ENCODE measurements around the gene TET3. TPM values are rescaled to one million over a fixed set of nuclear protein-coding genes. Genes with fewer than 3 reads are reported as not detected.

TET3 gene
- total and polyA plus RNA-seq, 2 of the 4 experiments (the other 2 are of a cell fraction): 1.6 to 1.8 TPM

DNA sequence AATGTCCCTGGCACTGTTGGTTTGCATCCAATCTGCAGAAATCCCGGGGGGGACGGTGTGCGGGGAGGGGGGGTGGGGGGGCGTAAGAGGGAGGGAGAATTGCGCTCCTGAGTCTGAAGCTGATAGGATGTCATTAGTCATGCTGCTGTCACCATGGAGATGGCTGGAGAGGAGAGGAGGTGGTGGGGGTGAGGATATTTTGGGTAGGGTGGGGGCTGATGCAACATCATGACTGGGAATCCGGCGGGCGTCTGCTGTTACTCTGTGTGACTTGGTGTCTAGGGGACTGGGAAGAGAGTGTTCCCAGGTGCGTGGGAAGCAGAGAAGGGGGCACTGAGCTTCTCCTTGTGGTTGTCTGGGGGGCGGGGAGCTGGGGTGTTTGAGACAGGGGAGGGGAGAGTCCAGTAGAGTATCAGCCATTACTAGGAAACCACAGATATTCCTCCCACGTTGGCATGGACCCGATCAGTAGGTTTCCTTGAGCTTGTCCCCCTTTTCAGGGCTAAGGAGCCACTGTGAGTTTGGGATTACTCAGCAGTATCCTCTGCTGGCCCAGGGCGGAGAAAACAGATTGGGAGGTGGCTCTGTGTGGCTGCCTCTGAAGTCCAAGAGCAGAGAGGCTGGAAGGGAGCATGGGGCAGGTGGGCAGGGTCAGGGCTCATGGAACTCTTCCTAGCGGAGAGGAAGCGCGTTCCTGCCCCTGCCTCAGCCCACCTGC lies 18.9 kb downstream of the TET3 start:
- H2BK5ac ChIP-seq (ENCODE audit: low read depth, low read length, poor library complexity, severe bottlenecking): peak overlapping the region; percentile 8
- dilution Hi-C loops (cut with HindIII; ENCODE audit: low sequenced_read_pairs, unreplicated experiment): no loop called here

More for the DNA sequence above, 18.9 kb downstream of the TET3 start:
- Histone ChIP-seq H2BK20ac (ENCODE audit: low read depth, low read length) (0 out of 2 replicates have a peak overlapping the region, but pooled peaks have one; percentile 43), H3K9me3 (ENCODE audit: control insufficient read depth, insufficient read depth, low read length) (no peaks in the 10 kb centered on the region), H2BK15ac (ENCODE audit: low read depth, low read length) (peak overlapping the region; percentile 47; the same call in 1 of the 3 replicates), H2AFZ (replicated peaks; ENCODE audit: low read length, poor library complexity) (peak overlapping the region; percentile 39), H3K23ac (ENCODE audit: low read depth, low read length) (peak overlapping the region; percentile 28), H3K79me1 (ENCODE audit: low read depth in 1 of 2, low read length in 2 of 2) (peaks cover 35 to 89% of the 10 kb centered on the region in 2 experiments), H2AK9ac (replicated peaks; ENCODE audit: low read depth, low read length, poor library complexity) (peak overlapping the region; percentile 86), H3K27ac (ENCODE audit: insufficient read depth, low read length) (peak overlapping the region; percentile 51), H3K14ac (replicated peaks; ENCODE audit: low read depth, low read length) (peak overlapping the region; percentile 67), H4K91ac (ENCODE audit: insufficient read depth, low read depth, low read length) (peak overlapping the region; percentile 67), H3K56ac (ENCODE audit: extremely low read depth, insufficient read depth, low read length) (no peak overlapping the region; the same call in 1 of the 2 replicates), H3K4me2 (ENCODE audit: low read depth, low read length) (peak overlapping the region; percentile 97), H2AK5ac (ENCODE audit: low read depth, low read length) (peak overlapping the region; percentile 83; the same call in 1 of the 2 replicates), H3K4me3 (ENCODE audit: insufficient read depth, low read depth, low read length) (peak overlapping the region; percentile 82; the same call in 1 of the 2 replicates), H3K27me3 (ENCODE audit: control insufficient read depth, insufficient read depth, low read length) (no peaks in the 10 kb centered on the region), H3K9ac (ENCODE audit: low read depth, low read length) (peak overlapping the region; percentile 35), H2BK120ac (ENCODE audit: low read depth, low read length) (peak overlapping the region; percentile 56), H3K4me1 (ENCODE audit: control insufficient read depth, insufficient read depth, low read length) (peaks cover 35% of the 10 kb centered on the region), H3K4ac (ENCODE audit: low read depth, low read length) (peak overlapping the region; percentile 85), H4K20me1 (ENCODE audit: insufficient read depth, low read length) (peaks cover 80% of the 10 kb centered on the region), H3K18ac (ENCODE audit: low read depth, low read length) (no peak overlapping the region), H3K9me1 (ENCODE audit: insufficient read depth, low read length) (peaks cover 40% of the 10 kb centered on the region), H4K5ac (ENCODE audit: low read depth, low read length) (no peak overlapping the region; the same call in 1 of the 2 replicates), H4K8ac (ENCODE audit: low read depth in 2 of 2, low read length in 2 of 2) (peak overlapping the region in 1 of 2 experiments; percentile 47; a peak in 1 of 4 replicates), H3K36me3 (ENCODE audit: control insufficient read depth, insufficient read depth, low read length) (peaks cover 3% of the 10 kb centered on the region; the same call in 1 of the 2 replicates)
- CTCF ChIA-PET: interaction anchor here (0.6 kb wide), 1 partner anchor 142 kb away, joined by 3 read pairs; no protein-coding TSS in a partner anchor
- in situ Hi-C loops (cut with MboI; ENCODE audit: low sequenced_read_pairs) (no loop called here), intact Hi-C loops (cut with micrococcal nuclease) (loop anchor here (5.0 kb wide), 1 partner anchor 76 kb away; the partner anchor contains the start of gene DGUOK)
- BruUV-seq (replicated peaks): no TSS peak
- ATAC-seq (ENCODE audit: low read depth): peak; percentile 2
- POLR2A ChIA-PET (ENCODE audit: unreplicated experiment): interaction anchor here (0.6 kb wide), 3 partner anchors 37 to 523 kb away, joined by 3 to 9 read pairs (median 7); no protein-coding TSS in a partner anchor
- WGBS, 2 experiments (ENCODE audit: extremely low coverage in 2 of 2, insufficient read length in 1 of 2): 71% methylated on average over 1 of the region's 16 CpGs; no CpG with 5 or more reads in 1 of the 2 experiments
- TF ChIP-seq RCOR1 (IDR thresholded peaks at IDR 0.05; ENCODE audit: insufficient replicate concordance, low read length) (no peak), CEBPB (IDR thresholded peaks at IDR 0.05; ENCODE audit: low read depth, low read length) (peak; percentile 85), MXI1 (IDR thresholded peaks at IDR 0.05; ENCODE audit: borderline replicate concordance, low read depth, low read length) (no peak), MAZ (IDR thresholded peaks at IDR 0.05; ENCODE audit: borderline replicate concordance, low read depth, low read length) (peak; percentile 63; the same call in 1 of the 2 replicates), MAFK (IDR thresholded peaks at IDR 0.05; ENCODE audit: low read depth, low read length) (0 out of 2 replicates have a peak, but pooled peaks have one; percentile 7), NFE2L2 (IDR thresholded peaks at IDR 0.05; ENCODE audit: low read depth, low read length) (peak; percentile 24; the same call in 1 of the 2 replicates)
- TF ChIP-seq, protein P1, sequence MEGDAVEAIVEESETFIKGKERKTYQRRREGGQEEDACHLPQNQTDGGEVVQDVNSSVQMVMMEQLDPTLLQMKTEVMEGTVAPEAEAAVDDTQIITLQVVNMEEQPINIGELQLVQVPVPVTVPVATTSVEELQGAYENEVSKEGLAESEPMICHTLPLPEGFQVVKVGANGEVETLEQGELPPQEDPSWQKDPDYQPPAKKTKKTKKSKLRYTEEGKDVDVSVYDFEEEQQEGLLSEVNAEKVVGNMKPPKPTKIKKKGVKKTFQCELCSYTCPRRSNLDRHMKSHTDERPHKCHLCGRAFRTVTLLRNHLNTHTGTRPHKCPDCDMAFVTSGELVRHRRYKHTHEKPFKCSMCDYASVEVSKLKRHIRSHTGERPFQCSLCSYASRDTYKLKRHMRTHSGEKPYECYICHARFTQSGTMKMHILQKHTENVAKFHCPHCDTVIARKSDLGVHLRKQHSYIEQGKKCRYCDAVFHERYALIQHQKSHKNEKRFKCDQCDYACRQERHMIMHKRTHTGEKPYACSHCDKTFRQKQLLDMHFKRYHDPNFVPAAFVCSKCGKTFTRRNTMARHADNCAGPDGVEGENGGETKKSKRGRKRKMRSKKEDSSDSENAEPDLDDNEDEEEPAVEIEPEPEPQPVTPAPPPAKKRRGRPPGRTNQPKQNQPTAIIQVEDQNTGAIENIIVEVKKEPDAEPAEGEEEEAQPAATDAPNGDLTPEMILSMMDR (conservative IDR thresholded peaks at IDR 0.05; ENCODE audit: low read depth, low read length): no peak
- TF ChIP-seq, protein P2, sequence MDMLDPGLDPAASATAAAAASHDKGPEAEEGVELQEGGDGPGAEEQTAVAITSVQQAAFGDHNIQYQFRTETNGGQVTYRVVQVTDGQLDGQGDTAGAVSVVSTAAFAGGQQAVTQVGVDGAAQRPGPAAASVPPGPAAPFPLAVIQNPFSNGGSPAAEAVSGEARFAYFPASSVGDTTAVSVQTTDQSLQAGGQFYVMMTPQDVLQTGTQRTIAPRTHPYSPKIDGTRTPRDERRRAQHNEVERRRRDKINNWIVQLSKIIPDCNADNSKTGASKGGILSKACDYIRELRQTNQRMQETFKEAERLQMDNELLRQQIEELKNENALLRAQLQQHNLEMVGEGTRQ (IDR thresholded peaks at IDR 0.05; ENCODE audit: low read depth, low read length): peak; percentile 67
- DNase-seq: peak; percentile 82
